OCI-LY7 (cell line): ENCODE measurements around the gene MPRIP. TPM values are rescaled to one million over a fixed set of nuclear protein-coding genes. Genes with fewer than 3 reads are reported as not detected.

Experiments used
- BruUV-seq: library from RNA; stranded (reverse); fragments of 400-500 nt; replicated peaks from 2 replicates; lab custom pipeline; 2021; lab: Mats Ljungman, UMichigan
- CTCF ChIA-PET: fragments of 300-600 bp; sonication (Branson Sonifier 250); formaldehyde crosslinking; loops from one replicate; lab custom pipeline; 2022; ENCODE audit warnings: antibody characterized with exemption; ENCODE audit not compliant: unreplicated experiment; lab: Charles Lee
- POLR2A ChIA-PET: fragments of 300-600 bp; sonication (Branson Sonifier 250); formaldehyde crosslinking; loops from one replicate; lab custom pipeline; 2022; ENCODE audit warnings: antibody characterized with exemption; lab: Charles Lee
- DNase-seq: peaks from one replicate; pipeline ENCODE4 v3.0.0-alpha.2; 2015; ENCODE audit warnings: low spot score
- H2AFZ ChIP-seq: fragments of 200-600 bp; sonication (generic), shearing (Covaris generic); 2 replicates; pipeline ENCODE4 v1.6.1; 2014; ENCODE audit warnings: mild to moderate bottlenecking, antibody characterized with exemption, low read length, moderate library complexity
- H3K27ac ChIP-seq: fragments of 200-600 bp; sonication (generic); 2 replicates; pipeline ENCODE4 v1.5.1; 2014; ENCODE audit warnings: mixed run types, low read depth, mild to moderate bottlenecking, moderate library complexity, low read length, inconsistent platforms; ENCODE audit not compliant: poor library complexity, severe bottlenecking
- H3K36me3 ChIP-seq: fragments of 200-600 bp; sonication (generic); 2 replicates; pipeline ENCODE4 v1.6.1; 2014; ENCODE audit warnings: mild to moderate bottlenecking, antibody characterized with exemption, low read length, moderate library complexity, mixed read lengths; ENCODE audit not compliant: insufficient read depth
- H3K4me1 ChIP-seq: fragments of 200-600 bp; sonication (generic); 2 replicates; pipeline ENCODE4 v1.5.1; 2014; ENCODE audit warnings: mild to moderate bottlenecking, low read length; ENCODE audit not compliant: insufficient read depth, poor library complexity, severe bottlenecking
- H3K4me2 ChIP-seq: fragments of 200-600 bp; sonication (generic); 2 replicates; pipeline ENCODE4 v1.6.1; 2014; ENCODE audit warnings: mild to moderate bottlenecking, low read length
- H3K4me3 ChIP-seq: fragments of 200-600 bp; sonication (generic); 2 replicates; pipeline ENCODE4 v1.5.1; 2014; ENCODE audit warnings: mild to moderate bottlenecking, low read depth, low read length; ENCODE audit not compliant: poor library complexity, severe bottlenecking
- H3K79me2 ChIP-seq: fragments of 200-600 bp; sonication (generic); 2 replicates; pipeline ENCODE4 v1.6.1; 2016; ENCODE audit warnings: low read depth, mild to moderate bottlenecking, low read length, moderate library complexity, mixed read lengths; ENCODE audit not compliant: insufficient read depth
- H3K9me2 ChIP-seq: fragments of 200-600 bp; sonication (generic); 2 replicates; pipeline ENCODE4 v1.6.1; 2016; ENCODE audit warnings: mild to moderate bottlenecking, low read length, mixed read lengths; ENCODE audit not compliant: insufficient read depth
- H3K9me3 ChIP-seq: fragments of 200-600 bp; sonication (generic); 2 replicates; pipeline ENCODE4 v1.6.1; 2014; ENCODE audit warnings: mild to moderate bottlenecking, mixed run types, low read length, mixed read lengths
- H4K20me1 ChIP-seq: fragments of 200-600 bp; sonication (generic); 2 replicates; pipeline ENCODE4 v1.6.1; 2014; ENCODE audit warnings: mild to moderate bottlenecking, antibody characterized with exemption, low read length, moderate library complexity, mixed read lengths; ENCODE audit not compliant: insufficient read depth
- CTCF ChIP-seq: fragments of 200-600 bp; sonication (generic); conservative IDR thresholded peaks from 2 replicates; pipeline ENCODE4 v1.5.1; 2014; ENCODE audit warnings: mild to moderate bottlenecking, antibody characterized with exemption, low read length, moderate library complexity, mixed read lengths
- EZH2phosphoT487 ChIP-seq: fragments of 200-600 bp; sonication (generic); IDR thresholded peaks from 2 replicates; pipeline ENCODE4 v1.6.1; 2018; ENCODE audit warnings: low read depth, borderline replicate concordance, mild to moderate bottlenecking, mixed run types, antibody characterized with exemption, low read length, moderate library complexity, mixed read lengths
- intact Hi-C: fragments of 100-400 bp; cut with micrococcal nuclease; formaldehyde crosslinking; loops from one replicate; pipeline ENCODE4 v1.10.0; 2022; ENCODE audit not compliant: unreplicated experiment
- total RNA-seq, 2 experiments: library from RNA; depleted of rRNA in 1 of 2; stranded (reverse); fragments of >200 nt in 1 of 2; shearing (Covaris generic) in 1 of 2; gene quantifications; 2 replicates each; pipeline ENCODE4 v1.2.3, GENCODE V29; 2014 to 2022

MPRIP gene
- total RNA-seq, 2 experiments from 2014 or later = 73.3 to 109 TPM

- H3K9me2 ChIP-seq = no peaks in the 10 kb centered on the region
- no peak for DNase-seq
- H3K4me2 ChIP-seq = no peak overlapping the region
- intact Hi-C loops = no loop called here
- CTCF ChIA-PET = no interaction called here
- no peaks in the 10 kb centered on the region for H3K36me3 ChIP-seq
- no TSS peak for BruUV-seq
- POLR2A ChIA-PET = no interaction called here
- H3K9me3 ChIP-seq = no peaks in the 10 kb centered on the region
- H3K4me1 ChIP-seq = peaks cover 10% of the 10 kb centered on the region
- TF ChIP-seq CTCF (no peak), EZH2phosphoT487 (no peak)
- H3K27ac ChIP-seq = no peak overlapping the region
- no peaks in the 10 kb centered on the region for H4K20me1 ChIP-seq
- no peak overlapping the region for H3K4me3 ChIP-seq
- H2AFZ ChIP-seq = no peak overlapping the region
- no peaks in the 10 kb centered on the region for H3K79me2 ChIP-seq
Observed at GRCh38 chr17:17086585-17086984, 44.3 kb downstream of the MPRIP start.

- BruUV-seq = no TSS peak
- no peaks in the 10 kb centered on the region for H3K79me2 ChIP-seq
- CTCF ChIA-PET = no interaction called here
Observed at GRCh38 chr17:17087424-17088015, 45.3 kb downstream of the MPRIP start.

More at GRCh38 chr17:17087424-17088015, 45.3 kb downstream of the MPRIP start:
- Histone ChIP-seq H3K4me3 (no peak overlapping the region), H3K27ac (no peak overlapping the region), H2AFZ (no peak overlapping the region), H3K9me3 (no peaks in the 10 kb centered on the region), H3K9me2 (no peaks in the 10 kb centered on the region), H3K4me2 (no peak overlapping the region), H4K20me1 (no peaks in the 10 kb centered on the region), H3K4me1 (peaks cover 10% of the 10 kb centered on the region), H3K36me3 (no peaks in the 10 kb centered on the region)
- POLR2A ChIA-PET = interaction anchor here (0.7 kb wide), 1 partner anchor 81 kb away, joined by 3 read pairs; no protein-coding TSS in a partner anchor
- TF ChIP-seq EZH2phosphoT487 = no peak
- no peak for TF ChIP-seq CTCF
- no peak for DNase-seq
- intact Hi-C loops = no loop called here
